RCC 7860 (cell line): Measurements from ENCODE around the gene BIRC6.
"Not testable (repeated sequence)": the region's sequence is repeated elsewhere in the genome, so short reads cannot be mapped to it uniquely, and the experiment has no call there.

Source experiments
- DNase-seq: peaks from one replicate; pipeline ENCODE4 v3.0.0-alpha.2; 2015; ENCODE audit warnings: low spot score
- FAIRE-seq: peaks from 2 replicates; lab custom pipeline; 2012; peaks lifted over from hg19 to GRCh38; lab: Jason Lieb, UNC

The BIRC6 gene

GRCh38 chr2:32356681-32357317 is at the start of gene BIRC6:
TSS of gene BIRC6 (plus strand) at chr2:32357023. CDS start at chr2:32357162, 139 bp downstream.
- DNase-seq (peak; percentile 90), FAIRE-seq (no peak)

GRCh38 chr2:32310577-32310976 is 46.2 kb upstream of the BIRC6 start:
- FAIRE-seq = no peak
- no peak for DNase-seq

GRCh38 chr2:32314886-32315285 is 41.9 kb upstream of the BIRC6 start:
- DNase-seq (no peak), FAIRE-seq (no peak)

- FAIRE-seq, DNase-seq: not testable (repeated sequence)
Observed at GRCh38 chr2:32328679-32329078, 28.1 kb upstream of the BIRC6 start.

- not testable (repeated sequence) for FAIRE-seq, DNase-seq
Observed at GRCh38 chr2:32329180-32329980, 27.4 kb upstream of the BIRC6 start.

- FAIRE-seq = no peak
Observed at GRCh38 chr2:32330136-32330535, 26.7 kb upstream of the BIRC6 start.

GRCh38 chr2:32342801-32343200 is 14.0 kb upstream of the BIRC6 start:
- FAIRE-seq = no peak
- DNase-seq = no peak

More at GRCh38 chr2:32330136-32330535, 26.7 kb upstream of the BIRC6 start:
- DNase-seq = no peak

- not testable (repeated sequence) for DNase-seq, FAIRE-seq
Observed at GRCh38 chr2:32350797-32351196, 6.0 kb upstream of the BIRC6 start.

- no peak for FAIRE-seq
- no peak for DNase-seq
Observed at GRCh38 chr2:32355976-32356680, 695 bp upstream of the BIRC6 start.

GRCh38 chr2:32357318-32358110 is 691 bp downstream of the BIRC6 start:
- DNase-seq (no peak), FAIRE-seq (no peak)

GRCh38 chr2:32358111-32358482 is 1.3 kb downstream of the BIRC6 start:
- FAIRE-seq (no peak), DNase-seq (no peak)

GRCh38 chr2:32360416-32360815 is 3.6 kb downstream of the BIRC6 start:
- peak; percentile 71 for FAIRE-seq
- DNase-seq = no peak

- not testable (repeated sequence) for FAIRE-seq, DNase-seq
Observed at GRCh38 chr2:32362997-32363396, 6.2 kb downstream of the BIRC6 start.

- DNase-seq (peak; percentile 47), FAIRE-seq (peak; percentile 90)
Observed at GRCh38 chr2:32363597-32363996, 6.8 kb downstream of the BIRC6 start.

- FAIRE-seq = not testable (repeated sequence)
Observed at GRCh38 chr2:32364290-32364689, 7.5 kb downstream of the BIRC6 start.

GRCh38 chr2:32365679-32366078 is 8.9 kb downstream of the BIRC6 start:
- FAIRE-seq, DNase-seq: not testable (repeated sequence)

More at GRCh38 chr2:32364290-32364689, 7.5 kb downstream of the BIRC6 start:
- not testable (repeated sequence) for DNase-seq

GRCh38 chr2:32366595-32366994 is 9.8 kb downstream of the BIRC6 start:
- DNase-seq (no peak), FAIRE-seq (no peak)

- DNase-seq (no peak), FAIRE-seq (no peak)
Observed at GRCh38 chr2:32369222-32369621, 12.4 kb downstream of the BIRC6 start.

GRCh38 chr2:32370942-32371341 is 14.1 kb downstream of the BIRC6 start:
- DNase-seq, FAIRE-seq: not testable (repeated sequence)

- DNase-seq (no peak), FAIRE-seq (no peak)
Observed at GRCh38 chr2:32372519-32373182, 15.8 kb downstream of the BIRC6 start.
